ENCODE data around the gene LRP5.

DNA sequence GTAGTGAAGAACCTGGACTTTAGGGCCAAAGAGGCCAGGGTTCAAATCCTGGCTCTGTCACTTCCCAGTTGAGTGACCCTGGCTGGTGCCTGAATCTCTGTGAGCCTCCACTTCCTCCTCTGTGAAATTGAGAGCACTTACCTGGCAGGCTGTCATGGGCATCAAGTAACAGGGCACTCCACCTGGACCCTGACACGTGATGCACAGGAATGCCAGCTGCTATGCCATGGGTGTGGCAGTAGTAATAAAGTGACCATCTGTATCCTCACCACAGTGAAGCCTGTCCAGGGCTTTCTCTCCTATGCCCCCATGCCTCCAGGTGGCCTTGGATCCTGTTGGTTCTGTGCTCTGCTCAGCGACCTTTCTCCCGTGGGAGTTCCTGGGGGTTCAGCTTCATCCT is 118.4 kb downstream of the LRP5 start:
- TF ChIP-seq EZH2phosphoT487 (IDR thresholded peaks at IDR 0.05; ENCODE audit: borderline replicate concordance, low read length) = no peak
- TF ChIP-seq, protein P1, sequence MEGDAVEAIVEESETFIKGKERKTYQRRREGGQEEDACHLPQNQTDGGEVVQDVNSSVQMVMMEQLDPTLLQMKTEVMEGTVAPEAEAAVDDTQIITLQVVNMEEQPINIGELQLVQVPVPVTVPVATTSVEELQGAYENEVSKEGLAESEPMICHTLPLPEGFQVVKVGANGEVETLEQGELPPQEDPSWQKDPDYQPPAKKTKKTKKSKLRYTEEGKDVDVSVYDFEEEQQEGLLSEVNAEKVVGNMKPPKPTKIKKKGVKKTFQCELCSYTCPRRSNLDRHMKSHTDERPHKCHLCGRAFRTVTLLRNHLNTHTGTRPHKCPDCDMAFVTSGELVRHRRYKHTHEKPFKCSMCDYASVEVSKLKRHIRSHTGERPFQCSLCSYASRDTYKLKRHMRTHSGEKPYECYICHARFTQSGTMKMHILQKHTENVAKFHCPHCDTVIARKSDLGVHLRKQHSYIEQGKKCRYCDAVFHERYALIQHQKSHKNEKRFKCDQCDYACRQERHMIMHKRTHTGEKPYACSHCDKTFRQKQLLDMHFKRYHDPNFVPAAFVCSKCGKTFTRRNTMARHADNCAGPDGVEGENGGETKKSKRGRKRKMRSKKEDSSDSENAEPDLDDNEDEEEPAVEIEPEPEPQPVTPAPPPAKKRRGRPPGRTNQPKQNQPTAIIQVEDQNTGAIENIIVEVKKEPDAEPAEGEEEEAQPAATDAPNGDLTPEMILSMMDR (IDR thresholded peaks at IDR 0.05; ENCODE audit: low read depth, low read length, poor library complexity, severe bottlenecking) = no peak
